ENCODE data around the gene ANO10.

Gene ANO10

DNA sequence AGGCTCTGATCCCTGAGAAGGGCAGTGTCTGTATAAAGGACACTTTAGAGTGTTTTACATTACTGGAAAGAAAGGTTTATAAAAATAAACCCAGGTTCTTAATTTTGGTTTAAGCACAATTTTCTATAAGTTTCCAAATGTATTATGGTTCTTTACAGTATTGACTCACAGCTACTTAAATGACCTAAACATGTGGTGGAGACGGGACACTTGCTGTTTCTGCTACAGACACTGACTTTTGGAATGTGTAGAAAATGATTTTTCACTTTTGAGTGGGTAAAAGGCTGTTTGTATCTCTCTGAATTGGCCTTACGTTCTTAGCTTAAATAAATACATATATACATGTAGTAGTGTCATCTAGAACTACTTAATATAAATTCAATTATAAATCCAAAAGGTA is 280.0 kb downstream of the ANO10 start:
- H3K27me3 ChIP-seq (ENCODE audit: insufficient read depth, low read length, poor library complexity): no peaks in the 10 kb centered on the region
- peaks cover 88% of the 10 kb centered on the region for H3K36me3 ChIP-seq (ENCODE audit: insufficient read depth, low read length)
- H3K4me2 ChIP-seq (ENCODE audit: insufficient read depth, low read length): no peak overlapping the region
- no peak overlapping the region for H3K4me3 ChIP-seq (ENCODE audit: low read depth in 1 of 2, low read length in 2 of 2)
- H2AFZ ChIP-seq (ENCODE audit: low read depth, low read length): no peak overlapping the region
- peaks cover 35% of the 10 kb centered on the region for H3K4me1 ChIP-seq (ENCODE audit: insufficient read depth, low read length)
- 0 out of 2 replicates have a peak, but pooled peaks cover 3% of the 10 kb centered on the region for H4K20me1 ChIP-seq (ENCODE audit: insufficient read depth, low read length)
- peaks cover 24% of the 10 kb centered on the region for H3K9me3 ChIP-seq (ENCODE audit: insufficient read depth, low read length, severe bottlenecking)
- DNase-seq (no peak), ATAC-seq (ENCODE audit: insufficient read depth, low read depth) (no peak)
- H3K9ac ChIP-seq (ENCODE audit: low read depth, low read length): no peak overlapping the region
- H3K79me2 ChIP-seq (ENCODE audit: insufficient read depth, low read length): peaks cover 27% of the 10 kb centered on the region
- no peak overlapping the region for H3K27ac ChIP-seq (ENCODE audit: low read length)
- TF ChIP-seq EZH2 (IDR thresholded peaks at IDR 0.05; ENCODE audit: borderline replicate concordance, low read depth, low read length, severe bottlenecking): no peak
- TF ChIP-seq, protein P1, sequence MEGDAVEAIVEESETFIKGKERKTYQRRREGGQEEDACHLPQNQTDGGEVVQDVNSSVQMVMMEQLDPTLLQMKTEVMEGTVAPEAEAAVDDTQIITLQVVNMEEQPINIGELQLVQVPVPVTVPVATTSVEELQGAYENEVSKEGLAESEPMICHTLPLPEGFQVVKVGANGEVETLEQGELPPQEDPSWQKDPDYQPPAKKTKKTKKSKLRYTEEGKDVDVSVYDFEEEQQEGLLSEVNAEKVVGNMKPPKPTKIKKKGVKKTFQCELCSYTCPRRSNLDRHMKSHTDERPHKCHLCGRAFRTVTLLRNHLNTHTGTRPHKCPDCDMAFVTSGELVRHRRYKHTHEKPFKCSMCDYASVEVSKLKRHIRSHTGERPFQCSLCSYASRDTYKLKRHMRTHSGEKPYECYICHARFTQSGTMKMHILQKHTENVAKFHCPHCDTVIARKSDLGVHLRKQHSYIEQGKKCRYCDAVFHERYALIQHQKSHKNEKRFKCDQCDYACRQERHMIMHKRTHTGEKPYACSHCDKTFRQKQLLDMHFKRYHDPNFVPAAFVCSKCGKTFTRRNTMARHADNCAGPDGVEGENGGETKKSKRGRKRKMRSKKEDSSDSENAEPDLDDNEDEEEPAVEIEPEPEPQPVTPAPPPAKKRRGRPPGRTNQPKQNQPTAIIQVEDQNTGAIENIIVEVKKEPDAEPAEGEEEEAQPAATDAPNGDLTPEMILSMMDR (IDR thresholded peaks at IDR 0.05; ENCODE audit: borderline replicate concordance, extremely low read depth, low read length, poor library complexity, severe bottlenecking): no peak

DNA sequence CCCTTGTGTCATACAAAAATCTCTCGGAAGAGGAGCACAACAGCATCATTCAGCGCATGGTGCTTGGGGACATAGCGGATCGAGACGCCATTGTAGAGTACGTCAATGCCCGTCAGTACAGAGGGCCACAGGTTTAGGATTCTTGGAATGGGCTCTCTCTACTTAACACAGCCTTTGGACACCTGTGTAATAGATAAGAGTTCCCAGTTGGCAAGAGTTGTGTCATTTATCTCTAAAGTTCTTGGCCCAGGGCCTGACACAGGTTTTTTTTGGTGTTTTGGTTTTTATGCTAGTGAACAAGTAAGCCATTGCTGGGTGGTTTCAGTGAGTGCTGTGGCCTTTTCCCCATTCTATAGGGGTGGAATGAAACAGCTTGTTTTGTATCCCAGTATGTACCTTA is 281.4 kb downstream of the ANO10 start:
- peaks cover 95% of the 10 kb centered on the region for H3K36me3 ChIP-seq (ENCODE audit: insufficient read depth, low read length)
- 0 out of 2 replicates have a peak, but pooled peaks cover 3% of the 10 kb centered on the region for H4K20me1 ChIP-seq (ENCODE audit: insufficient read depth, low read length)
- H3K4me2 ChIP-seq (ENCODE audit: insufficient read depth, low read length): no peak overlapping the region
- ATAC-seq (ENCODE audit: insufficient read depth, low read depth): no peak
- no peaks in the 10 kb centered on the region for H3K27me3 ChIP-seq (ENCODE audit: insufficient read depth, low read length, poor library complexity)
- no peak for TF ChIP-seq EZH2 (IDR thresholded peaks at IDR 0.05; ENCODE audit: borderline replicate concordance, low read depth, low read length, severe bottlenecking)
- TF ChIP-seq, protein P1 (IDR thresholded peaks at IDR 0.05; ENCODE audit: borderline replicate concordance, extremely low read depth, low read length, poor library complexity, severe bottlenecking): no peak
- H3K4me1 ChIP-seq (ENCODE audit: insufficient read depth, low read length): peaks cover 21% of the 10 kb centered on the region
- H3K27ac ChIP-seq (ENCODE audit: low read length): no peak overlapping the region
- H3K9me3 ChIP-seq (ENCODE audit: insufficient read depth, low read length, severe bottlenecking): peaks cover 32% of the 10 kb centered on the region
- H3K4me3 ChIP-seq (ENCODE audit: low read depth in 1 of 2, low read length in 2 of 2): no peak overlapping the region
- no peak overlapping the region for H2AFZ ChIP-seq (ENCODE audit: low read depth, low read length)
- peaks cover 27% of the 10 kb centered on the region for H3K79me2 ChIP-seq (ENCODE audit: insufficient read depth, low read length)
- DNase-seq: no peak
- H3K9ac ChIP-seq (ENCODE audit: low read depth, low read length): no peak overlapping the region

DNA sequence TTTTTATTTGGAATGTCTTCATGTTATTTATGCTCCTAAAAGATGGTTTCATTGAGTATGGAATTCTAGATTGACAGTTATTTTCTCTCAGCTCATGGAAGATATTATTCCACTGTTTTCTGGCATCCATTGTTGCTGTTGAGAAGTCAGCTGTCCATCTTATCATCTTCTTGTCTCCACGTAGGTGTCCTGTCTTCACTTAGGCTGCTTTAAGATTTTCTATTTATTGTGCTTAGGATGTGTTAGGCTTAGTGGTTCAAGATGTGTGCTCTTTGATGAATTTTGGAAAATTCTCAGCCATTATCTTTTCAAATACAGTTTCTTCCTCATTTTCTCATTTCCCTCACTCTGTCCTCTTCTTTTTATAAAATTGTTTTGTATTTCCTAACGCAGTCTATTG is 283.5 kb downstream of the ANO10 start:
- H2AFZ ChIP-seq (ENCODE audit: low read depth, low read length): no peak overlapping the region
- H3K27ac ChIP-seq (ENCODE audit: low read length): no peak overlapping the region
- no peak overlapping the region for H3K4me3 ChIP-seq (ENCODE audit: low read depth in 1 of 2, low read length in 2 of 2)
- H3K4me1 ChIP-seq (ENCODE audit: insufficient read depth, low read length): peaks cover 2% of the 10 kb centered on the region; the same call in 1 of the 2 replicates
- no peaks in the 10 kb centered on the region for H3K27me3 ChIP-seq (ENCODE audit: insufficient read depth, low read length, poor library complexity)
- TF ChIP-seq, protein P1 (IDR thresholded peaks at IDR 0.05; ENCODE audit: borderline replicate concordance, extremely low read depth, low read length, poor library complexity, severe bottlenecking): no peak
- TF ChIP-seq EZH2 (IDR thresholded peaks at IDR 0.05; ENCODE audit: borderline replicate concordance, low read depth, low read length, severe bottlenecking): no peak
- H3K4me2 ChIP-seq (ENCODE audit: insufficient read depth, low read length): no peak overlapping the region
- H3K9me3 ChIP-seq (ENCODE audit: insufficient read depth, low read length, severe bottlenecking): peaks cover 43% of the 10 kb centered on the region
- peaks cover 94% of the 10 kb centered on the region for H3K36me3 ChIP-seq (ENCODE audit: insufficient read depth, low read length)
- H3K9ac ChIP-seq (ENCODE audit: low read depth, low read length): no peak overlapping the region
- DNase-seq: no peak
- 0 out of 2 replicates have a peak, but pooled peaks cover 3% of the 10 kb centered on the region for H4K20me1 ChIP-seq (ENCODE audit: insufficient read depth, low read length)
- no peak for ATAC-seq (ENCODE audit: insufficient read depth, low read depth)
- peaks cover 29% of the 10 kb centered on the region for H3K79me2 ChIP-seq (ENCODE audit: insufficient read depth, low read length)

DNA sequence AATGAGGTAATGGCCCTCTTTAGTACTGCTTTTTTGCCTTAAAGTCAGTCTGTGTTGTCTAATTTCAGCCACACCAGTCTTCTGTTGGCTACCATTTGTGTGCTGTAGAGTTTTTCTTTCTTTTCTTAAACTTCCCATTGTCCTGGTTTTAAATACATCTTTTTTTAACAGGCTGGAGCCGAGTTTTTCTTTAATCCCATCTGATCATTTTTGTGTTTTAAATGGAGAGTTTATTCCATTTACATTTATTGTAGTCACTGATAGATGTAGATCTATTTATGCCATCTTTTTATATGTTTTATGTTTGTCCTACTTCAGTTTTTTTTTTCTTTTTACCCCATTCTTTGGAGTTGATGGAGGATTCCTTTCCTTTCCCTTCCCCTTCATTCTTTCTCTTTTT is 286.0 kb downstream of the ANO10 start:
- no peak overlapping the region for H3K27ac ChIP-seq (ENCODE audit: low read length)
- H3K9me3 ChIP-seq (ENCODE audit: insufficient read depth, low read length, severe bottlenecking): peaks cover 43% of the 10 kb centered on the region
- no peak for ATAC-seq (ENCODE audit: insufficient read depth, low read depth)
- H3K27me3 ChIP-seq (ENCODE audit: insufficient read depth, low read length, poor library complexity): no peaks in the 10 kb centered on the region
- no peak overlapping the region for H3K4me2 ChIP-seq (ENCODE audit: insufficient read depth, low read length)
- H2AFZ ChIP-seq (ENCODE audit: low read depth, low read length): no peak overlapping the region
- no peak overlapping the region for H3K4me3 ChIP-seq (ENCODE audit: low read depth in 1 of 2, low read length in 2 of 2)
- H3K36me3 ChIP-seq (ENCODE audit: insufficient read depth, low read length): peaks cover 89% of the 10 kb centered on the region
- H3K79me2 ChIP-seq (ENCODE audit: insufficient read depth, low read length): peaks cover 48% of the 10 kb centered on the region
- no peak overlapping the region for H3K9ac ChIP-seq (ENCODE audit: low read depth, low read length)
- 0 out of 2 replicates have a peak, but pooled peaks cover 3% of the 10 kb centered on the region for H4K20me1 ChIP-seq (ENCODE audit: insufficient read depth, low read length)
- no peak for TF ChIP-seq EZH2 (IDR thresholded peaks at IDR 0.05; ENCODE audit: borderline replicate concordance, low read depth, low read length, severe bottlenecking)
- TF ChIP-seq, protein P1 (IDR thresholded peaks at IDR 0.05; ENCODE audit: borderline replicate concordance, extremely low read depth, low read length, poor library complexity, severe bottlenecking): no peak
- DNase-seq: no peak
- H3K4me1 ChIP-seq (ENCODE audit: insufficient read depth, low read length): no peaks in the 10 kb centered on the region

Data from DND-41 (cell line).